Fibroblast of lung (primary cell): ENCODE results near the gene STARD3.

Experiments
- CTCF ChIP-seq, 2 donors: IDR thresholded peaks in 1 of 2; conservative IDR thresholded peaks in 1 of 2; 1 replicate in 1 of 2; 2 replicates in 1 of 2; pipeline ENCODE4 v1.5.1; 2011 to 2012; ENCODE audit warnings: low read length in 2 of 2, control low read depth in 1 of 2, inconsistent platforms in 1 of 2, low read depth in 1 of 2, mild to moderate bottlenecking in 1 of 2
- EZH2 ChIP-seq: IDR thresholded peaks from 2 replicates; pipeline ENCODE4 v1.5.1; 2012; ENCODE audit warnings: low read length, control low read depth, mild to moderate bottlenecking; ENCODE audit errors: missing control alignments

DNA sequence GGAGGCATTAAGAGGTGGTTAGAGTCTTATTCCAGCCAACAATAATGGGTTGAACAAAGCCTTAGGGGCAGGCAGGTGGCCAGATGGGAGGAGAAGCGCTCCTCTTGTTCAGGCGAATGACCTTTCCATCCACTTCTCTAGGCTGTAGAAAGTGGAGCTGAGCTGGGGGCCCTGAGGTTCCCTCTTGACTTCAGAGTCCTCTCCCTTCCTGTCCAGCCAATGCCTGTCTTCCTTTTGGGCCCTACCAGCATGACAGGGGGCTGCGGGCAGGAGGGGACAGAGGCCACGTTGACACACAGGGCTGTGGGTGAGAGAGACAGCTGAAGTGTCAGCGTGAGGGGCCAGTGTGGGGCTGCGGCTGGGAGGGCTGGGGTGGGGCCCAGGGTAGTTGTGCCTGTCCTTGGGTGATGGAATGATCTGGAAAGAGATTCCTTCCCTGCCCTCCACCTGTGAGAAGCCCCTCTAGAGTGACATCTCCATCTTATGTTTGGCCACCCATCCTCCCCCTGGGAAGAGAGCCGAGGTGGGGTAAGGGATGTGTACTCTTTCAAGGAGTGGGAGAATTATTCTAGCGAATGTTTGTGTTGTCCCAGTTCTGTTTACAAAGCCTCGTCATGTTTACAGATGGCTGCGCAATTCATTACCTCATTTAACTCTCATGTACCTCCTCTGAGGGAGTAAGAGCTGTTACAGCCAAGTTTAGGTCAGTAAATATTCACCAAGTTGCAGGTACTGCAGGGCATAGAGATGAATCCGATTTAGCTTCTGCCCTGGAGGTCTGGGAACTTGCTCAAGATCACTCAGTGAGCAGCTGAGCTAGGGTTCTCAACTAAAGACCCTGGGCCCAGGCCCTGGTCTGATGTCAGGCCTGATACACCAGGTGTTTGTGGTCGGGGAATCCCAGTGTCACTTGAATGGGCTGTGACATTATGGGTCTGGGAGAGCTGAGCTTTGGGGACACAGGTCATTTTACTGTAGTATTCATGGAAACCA, 66.3 kb downstream of the STARD3 start:
- TF ChIP-seq CTCF (conservative IDR thresholded peaks at IDR 0.05 in 1 of 2, IDR thresholded peaks at IDR 0.05 in 1 of 2; ENCODE audit: low read depth in 1 of 2, low read length in 2 of 2) (no peak), EZH2 (no peak)
